Body of pancreas (tissue), 4 donors: ENCODE measurements around the gene SLC11A2.

ENCODE experiments used
- POLR2A ChIP-seq, 3 donors: fragments of 450-650 bp; IDR thresholded peaks; one replicate each; pipeline ENCODE4 v1.6.1; 2016; ENCODE audit warnings: antibody characterized with exemption in 3 of 3, mild to moderate bottlenecking in 2 of 3
- TF ChIP-seq, protein P1 (sequence below), 7 experiments: fragments of 450-650 bp in 4 of 7; fragments of 200-600 bp in 3 of 7; sonication (generic) in 3 of 7; IDR thresholded peaks; one replicate each; pipeline ENCODE4 v1.5.1; 2016 to 2019; ENCODE audit warnings: antibody characterized with exemption in 7 of 7

- TF ChIP-seq POLR2A (IDR thresholded peaks at IDR 0.05): no peak
- TF ChIP-seq, protein P1, sequence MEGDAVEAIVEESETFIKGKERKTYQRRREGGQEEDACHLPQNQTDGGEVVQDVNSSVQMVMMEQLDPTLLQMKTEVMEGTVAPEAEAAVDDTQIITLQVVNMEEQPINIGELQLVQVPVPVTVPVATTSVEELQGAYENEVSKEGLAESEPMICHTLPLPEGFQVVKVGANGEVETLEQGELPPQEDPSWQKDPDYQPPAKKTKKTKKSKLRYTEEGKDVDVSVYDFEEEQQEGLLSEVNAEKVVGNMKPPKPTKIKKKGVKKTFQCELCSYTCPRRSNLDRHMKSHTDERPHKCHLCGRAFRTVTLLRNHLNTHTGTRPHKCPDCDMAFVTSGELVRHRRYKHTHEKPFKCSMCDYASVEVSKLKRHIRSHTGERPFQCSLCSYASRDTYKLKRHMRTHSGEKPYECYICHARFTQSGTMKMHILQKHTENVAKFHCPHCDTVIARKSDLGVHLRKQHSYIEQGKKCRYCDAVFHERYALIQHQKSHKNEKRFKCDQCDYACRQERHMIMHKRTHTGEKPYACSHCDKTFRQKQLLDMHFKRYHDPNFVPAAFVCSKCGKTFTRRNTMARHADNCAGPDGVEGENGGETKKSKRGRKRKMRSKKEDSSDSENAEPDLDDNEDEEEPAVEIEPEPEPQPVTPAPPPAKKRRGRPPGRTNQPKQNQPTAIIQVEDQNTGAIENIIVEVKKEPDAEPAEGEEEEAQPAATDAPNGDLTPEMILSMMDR (IDR thresholded peaks at IDR 0.05): no peak
Measured at GRCh38 chr12:50991291-50991690, 34.9 kb downstream of the SLC11A2 start.
